Measurements from ENCODE around the gene CAMKK2.

GRCh38 chr12:121245031-121245430 lies 51.5 kb downstream of the CAMKK2 start:
- TF ChIP-seq CTCF (IDR thresholded peaks at IDR 0.05; ENCODE audit: low read length) (no peak), EZH2 (IDR thresholded peaks at IDR 0.05; ENCODE audit: borderline replicate concordance, low read length) (no peak)
